HL-60 (cell line): Measurements from ENCODE around the gene EBF3.

Experiments
- GABPA ChIP-seq: IDR thresholded peaks from 2 replicates; pipeline ENCODE4 v1.6.1; 2012; ENCODE audit warnings: low read depth
- POLR2AphosphoS5 ChIP-seq: IDR thresholded peaks from 2 replicates; pipeline ENCODE4 v1.6.1; 2012; ENCODE audit warnings: low read depth
- SPI1 ChIP-seq: IDR thresholded peaks from 2 replicates; pipeline ENCODE4 v1.6.1; 2012; ENCODE audit warnings: low read depth, mild to moderate bottlenecking, borderline replicate concordance
- TF ChIP-seq, protein P1 (sequence below): IDR thresholded peaks from one replicate; pipeline ENCODE4 v1.5.1; 2011; ENCODE audit warnings: low read length, control low read depth, inconsistent platforms; ENCODE audit not compliant: insufficient read depth
- TF ChIP-seq, protein P2 (sequence below): IDR thresholded peaks from 2 replicates; pipeline ENCODE4 v1.6.1; 2012; ENCODE audit warnings: low read depth; ENCODE audit not compliant: insufficient replicate concordance

DNA sequence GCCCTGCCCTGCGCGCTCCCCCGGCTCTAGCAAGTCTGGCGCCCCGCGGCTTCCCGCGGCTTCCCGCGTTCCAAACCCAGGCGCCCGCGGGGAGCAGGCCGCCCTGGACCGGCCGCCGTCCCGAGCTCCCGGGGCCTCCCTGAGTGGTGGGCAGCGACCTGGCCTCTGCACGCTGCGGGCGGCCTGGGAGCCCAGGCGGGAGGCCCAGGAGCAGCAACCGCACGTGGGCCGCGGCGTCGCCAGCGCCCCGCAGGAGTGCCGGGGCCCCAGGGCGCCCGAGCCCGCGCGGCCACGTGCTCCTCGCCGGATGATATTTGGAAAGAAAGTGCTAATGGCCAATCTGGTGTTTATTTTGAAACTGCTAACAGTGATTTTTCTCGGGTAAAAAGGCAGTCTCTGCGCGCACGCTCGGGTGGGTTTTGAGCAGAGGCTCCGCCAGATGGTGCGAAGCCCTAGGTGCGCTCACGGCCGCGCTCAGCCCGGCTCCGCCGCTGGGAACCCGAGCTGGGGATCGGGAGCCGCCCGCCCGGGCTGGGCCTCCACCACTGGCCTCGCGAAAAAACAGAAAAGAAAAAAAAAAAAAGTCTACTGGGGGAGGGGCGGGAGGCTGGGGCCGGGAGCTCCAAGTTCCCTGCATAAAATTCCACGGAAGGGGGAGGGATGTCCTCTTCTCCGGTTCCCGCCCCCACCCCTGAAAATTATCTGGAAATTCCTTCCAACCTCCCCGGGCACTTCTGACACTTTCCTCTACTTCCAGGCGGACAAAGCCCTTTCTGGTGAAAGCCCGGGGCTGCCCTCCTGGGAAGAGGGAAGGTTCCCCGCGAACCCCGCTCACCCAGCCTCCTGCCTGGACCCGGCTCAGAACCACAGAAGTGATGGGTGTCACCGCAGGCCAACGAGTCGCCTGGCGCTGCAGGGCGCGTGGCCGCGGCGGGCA, 4.3 kb downstream of the EBF3 start:
- TF ChIP-seq, protein P1, sequence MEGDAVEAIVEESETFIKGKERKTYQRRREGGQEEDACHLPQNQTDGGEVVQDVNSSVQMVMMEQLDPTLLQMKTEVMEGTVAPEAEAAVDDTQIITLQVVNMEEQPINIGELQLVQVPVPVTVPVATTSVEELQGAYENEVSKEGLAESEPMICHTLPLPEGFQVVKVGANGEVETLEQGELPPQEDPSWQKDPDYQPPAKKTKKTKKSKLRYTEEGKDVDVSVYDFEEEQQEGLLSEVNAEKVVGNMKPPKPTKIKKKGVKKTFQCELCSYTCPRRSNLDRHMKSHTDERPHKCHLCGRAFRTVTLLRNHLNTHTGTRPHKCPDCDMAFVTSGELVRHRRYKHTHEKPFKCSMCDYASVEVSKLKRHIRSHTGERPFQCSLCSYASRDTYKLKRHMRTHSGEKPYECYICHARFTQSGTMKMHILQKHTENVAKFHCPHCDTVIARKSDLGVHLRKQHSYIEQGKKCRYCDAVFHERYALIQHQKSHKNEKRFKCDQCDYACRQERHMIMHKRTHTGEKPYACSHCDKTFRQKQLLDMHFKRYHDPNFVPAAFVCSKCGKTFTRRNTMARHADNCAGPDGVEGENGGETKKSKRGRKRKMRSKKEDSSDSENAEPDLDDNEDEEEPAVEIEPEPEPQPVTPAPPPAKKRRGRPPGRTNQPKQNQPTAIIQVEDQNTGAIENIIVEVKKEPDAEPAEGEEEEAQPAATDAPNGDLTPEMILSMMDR: no peak
- TF ChIP-seq SPI1 (no peak), POLR2AphosphoS5 (no peak), GABPA (no peak)
- TF ChIP-seq, protein P2, sequence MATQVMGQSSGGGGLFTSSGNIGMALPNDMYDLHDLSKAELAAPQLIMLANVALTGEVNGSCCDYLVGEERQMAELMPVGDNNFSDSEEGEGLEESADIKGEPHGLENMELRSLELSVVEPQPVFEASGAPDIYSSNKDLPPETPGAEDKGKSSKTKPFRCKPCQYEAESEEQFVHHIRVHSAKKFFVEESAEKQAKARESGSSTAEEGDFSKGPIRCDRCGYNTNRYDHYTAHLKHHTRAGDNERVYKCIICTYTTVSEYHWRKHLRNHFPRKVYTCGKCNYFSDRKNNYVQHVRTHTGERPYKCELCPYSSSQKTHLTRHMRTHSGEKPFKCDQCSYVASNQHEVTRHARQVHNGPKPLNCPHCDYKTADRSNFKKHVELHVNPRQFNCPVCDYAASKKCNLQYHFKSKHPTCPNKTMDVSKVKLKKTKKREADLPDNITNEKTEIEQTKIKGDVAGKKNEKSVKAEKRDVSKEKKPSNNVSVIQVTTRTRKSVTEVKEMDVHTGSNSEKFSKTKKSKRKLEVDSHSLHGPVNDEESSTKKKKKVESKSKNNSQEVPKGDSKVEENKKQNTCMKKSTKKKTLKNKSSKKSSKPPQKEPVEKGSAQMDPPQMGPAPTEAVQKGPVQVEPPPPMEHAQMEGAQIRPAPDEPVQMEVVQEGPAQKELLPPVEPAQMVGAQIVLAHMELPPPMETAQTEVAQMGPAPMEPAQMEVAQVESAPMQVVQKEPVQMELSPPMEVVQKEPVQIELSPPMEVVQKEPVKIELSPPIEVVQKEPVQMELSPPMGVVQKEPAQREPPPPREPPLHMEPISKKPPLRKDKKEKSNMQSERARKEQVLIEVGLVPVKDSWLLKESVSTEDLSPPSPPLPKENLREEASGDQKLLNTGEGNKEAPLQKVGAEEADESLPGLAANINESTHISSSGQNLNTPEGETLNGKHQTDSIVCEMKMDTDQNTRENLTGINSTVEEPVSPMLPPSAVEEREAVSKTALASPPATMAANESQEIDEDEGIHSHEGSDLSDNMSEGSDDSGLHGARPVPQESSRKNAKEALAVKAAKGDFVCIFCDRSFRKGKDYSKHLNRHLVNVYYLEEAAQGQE: no peak
